NCI-H510A treated with DMSO at 0.1 percent for 48 hours (cell line): ENCODE data around the gene NEO1.

Experiments used
- DNase-seq: peaks from one replicate; lab custom pipeline; 2025; lab: John Stamatoyannopoulos, UW

Gene NEO1

DNA sequence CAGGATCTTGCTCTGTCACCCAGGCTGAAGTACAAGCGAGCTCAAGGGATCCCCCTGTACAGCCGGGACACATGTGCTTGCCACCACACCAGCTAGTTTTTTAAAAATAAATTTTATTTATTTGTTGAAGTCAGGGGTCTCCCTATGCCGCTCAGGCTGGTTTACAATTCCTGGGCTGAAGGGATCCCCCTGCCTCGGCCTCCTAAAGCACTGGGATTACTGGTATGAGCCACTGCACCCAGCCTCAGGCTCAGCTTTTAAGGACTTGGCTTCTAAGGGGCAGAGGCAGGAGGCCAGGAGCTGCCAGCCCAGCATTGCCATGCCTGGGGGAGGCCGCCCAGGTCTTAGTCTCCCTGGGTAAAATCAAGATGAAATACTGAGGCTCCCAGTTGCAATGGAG is 279.2 kb downstream of the NEO1 start:
- no peak for DNase-seq

DNA sequence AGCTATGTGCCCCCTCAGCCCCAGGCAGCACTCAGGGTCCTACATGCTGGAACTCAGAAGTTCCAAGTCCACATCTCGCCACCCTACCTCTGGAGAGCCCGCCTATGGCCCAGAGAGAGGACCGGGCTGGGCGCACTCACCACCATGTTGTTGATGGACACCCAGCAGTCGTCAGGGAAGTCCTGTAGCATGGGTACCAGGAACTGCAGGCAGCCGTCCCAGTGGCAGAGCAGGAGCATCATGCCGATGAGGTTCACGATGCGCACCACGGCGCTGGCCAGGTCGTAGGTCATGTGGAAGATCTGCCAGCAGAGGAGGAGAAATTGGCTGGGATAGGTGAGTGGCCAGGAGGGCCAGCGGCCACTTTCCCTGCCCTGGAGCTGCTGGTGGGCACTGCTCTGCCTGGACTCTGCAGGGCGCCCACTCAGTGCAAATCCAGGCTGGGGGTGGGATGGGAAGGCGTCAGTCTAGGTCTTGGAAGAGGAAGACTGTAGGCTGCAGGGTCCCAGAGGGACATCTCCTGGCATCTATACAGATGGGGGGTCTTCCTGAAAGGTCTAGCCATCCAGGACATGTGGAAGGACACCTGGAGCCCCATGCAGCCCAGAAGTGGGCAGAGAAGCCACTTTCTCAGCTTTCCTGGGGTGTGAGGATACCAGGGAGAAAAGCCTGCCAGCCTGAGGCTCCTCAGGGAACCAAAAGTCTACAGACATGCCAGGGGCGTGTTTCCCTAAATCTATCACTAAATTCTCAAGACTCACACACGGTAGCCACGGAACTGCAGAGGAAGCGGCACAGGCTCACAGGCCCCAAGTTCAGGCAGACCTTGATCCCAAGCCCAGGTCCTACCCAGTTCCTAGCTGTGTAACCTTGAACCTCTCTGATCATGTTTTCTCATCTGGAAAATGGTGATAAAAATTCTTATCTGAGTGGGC is 280.0 kb downstream of the NEO1 start:
- DNase-seq = no peak

DNA sequence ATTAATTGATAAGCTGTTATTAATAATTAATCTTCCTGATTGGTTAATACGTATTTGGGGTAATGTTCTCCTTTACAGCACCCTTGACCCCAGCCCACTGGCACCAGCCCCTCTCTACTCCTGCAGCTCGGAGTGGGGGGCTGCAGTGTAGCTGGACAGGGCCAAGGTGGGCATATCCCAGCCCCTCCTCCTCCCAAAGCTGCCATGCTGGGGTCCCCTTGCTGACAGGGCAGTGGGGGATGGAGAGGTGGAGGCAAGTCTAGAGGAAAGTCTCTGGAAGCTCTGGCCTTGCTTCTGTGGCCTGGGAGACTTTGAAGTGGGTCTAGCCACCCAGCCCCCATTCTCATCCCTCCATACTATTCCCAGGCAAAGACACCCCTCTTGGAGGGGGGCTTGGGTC is 280.7 kb downstream of the NEO1 start:
- DNase-seq = no peak

DNA sequence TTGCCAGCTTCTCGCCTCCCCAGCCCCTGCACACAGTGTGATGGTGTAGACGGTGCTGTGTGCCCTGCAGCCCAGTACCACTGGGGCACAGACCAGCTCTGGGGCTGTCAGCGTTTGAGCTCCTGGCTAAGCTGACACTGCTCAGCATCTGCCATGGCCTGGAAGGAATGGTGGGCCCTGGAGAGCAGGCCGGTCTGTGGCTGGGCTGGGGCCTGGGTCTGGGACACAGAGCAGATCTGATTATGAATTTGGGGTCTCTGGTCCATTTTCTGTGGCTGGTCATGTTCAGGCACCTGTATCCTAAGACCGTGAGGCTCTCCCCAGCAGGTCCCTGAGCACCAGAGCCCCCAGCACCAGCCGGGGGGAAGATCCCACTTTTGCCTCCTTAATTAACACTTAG is 281.8 kb downstream of the NEO1 start:
- no peak for DNase-seq

DNA sequence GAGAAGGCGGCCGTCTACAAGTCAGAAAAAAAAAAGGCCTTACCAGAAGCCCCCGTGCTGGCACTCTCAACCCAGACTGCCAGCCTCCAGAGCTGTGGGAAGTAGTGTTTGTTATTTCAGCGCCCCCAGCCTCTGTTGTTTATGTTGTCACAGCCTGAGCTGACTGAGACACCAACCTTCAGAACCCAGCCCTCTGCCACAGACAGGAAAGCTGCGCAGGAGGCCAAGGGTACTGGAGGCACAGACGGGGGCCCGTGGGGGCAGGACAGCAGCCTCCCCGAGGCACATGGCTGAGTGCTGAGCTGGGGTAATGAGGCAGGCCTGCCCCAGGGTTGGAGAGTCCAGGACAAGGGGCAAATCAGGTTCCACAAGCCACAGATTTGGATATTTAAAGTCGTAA is 282.8 kb downstream of the NEO1 start:
- DNase-seq = no peak

DNA sequence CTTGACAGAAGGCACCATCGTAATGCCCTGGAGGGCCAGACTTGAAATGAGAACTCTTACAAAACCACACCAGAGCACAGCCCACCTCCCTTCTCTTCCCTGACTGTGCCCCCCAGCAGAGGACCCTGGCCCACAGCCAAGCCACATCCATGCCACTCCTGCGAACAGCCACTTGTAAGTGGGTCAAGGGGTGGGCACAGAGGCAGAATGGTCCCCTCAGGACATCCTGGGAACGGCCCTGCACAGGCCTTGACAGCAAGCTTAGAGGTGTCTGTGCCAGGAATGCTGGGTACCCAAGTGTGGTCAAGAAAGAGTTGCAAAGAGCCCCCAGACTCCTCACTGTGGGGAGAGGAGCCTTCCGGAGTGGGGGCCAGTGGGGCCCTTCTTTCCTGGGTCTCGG is 283.2 kb downstream of the NEO1 start:
- no peak for DNase-seq

DNA sequence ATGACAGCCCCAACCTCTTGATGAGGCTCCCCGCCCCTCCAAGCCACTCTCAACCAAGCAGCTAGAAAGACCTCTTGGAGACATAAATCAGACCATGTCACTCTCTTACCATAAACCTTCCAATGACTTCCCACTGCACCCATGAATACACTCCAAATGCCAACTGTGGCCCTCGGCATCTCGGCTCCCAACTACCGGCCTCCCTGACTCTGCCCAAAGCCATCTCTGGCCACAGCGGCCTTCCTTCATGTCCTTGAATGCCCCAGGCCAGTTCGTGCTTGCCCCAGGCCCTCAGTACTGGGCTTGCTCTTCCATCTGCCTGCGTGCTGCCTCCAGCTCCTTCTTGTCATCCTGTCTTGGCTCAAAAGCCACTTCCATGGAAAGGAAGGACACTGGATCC is 284.5 kb downstream of the NEO1 start:
- no peak for DNase-seq

DNA sequence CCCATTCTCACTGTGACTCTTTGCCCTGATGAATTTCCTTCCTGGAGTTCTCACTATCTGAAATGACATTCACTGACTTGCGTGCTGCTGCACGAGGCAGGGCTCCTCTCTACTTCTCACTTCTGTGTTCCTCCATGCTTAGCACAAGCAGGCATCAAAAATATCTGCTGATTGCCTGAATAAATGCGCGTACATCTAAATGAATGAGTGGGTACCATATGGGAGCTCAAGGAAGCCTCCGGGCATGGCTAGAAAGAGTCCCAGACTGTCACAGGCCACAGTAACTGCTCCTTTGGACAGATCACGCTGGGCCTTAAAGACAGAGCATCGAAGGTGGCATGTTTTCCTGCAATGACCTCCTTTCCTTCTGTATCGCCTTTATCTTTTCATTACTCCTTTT is 284.9 kb downstream of the NEO1 start:
- no peak for DNase-seq

DNA sequence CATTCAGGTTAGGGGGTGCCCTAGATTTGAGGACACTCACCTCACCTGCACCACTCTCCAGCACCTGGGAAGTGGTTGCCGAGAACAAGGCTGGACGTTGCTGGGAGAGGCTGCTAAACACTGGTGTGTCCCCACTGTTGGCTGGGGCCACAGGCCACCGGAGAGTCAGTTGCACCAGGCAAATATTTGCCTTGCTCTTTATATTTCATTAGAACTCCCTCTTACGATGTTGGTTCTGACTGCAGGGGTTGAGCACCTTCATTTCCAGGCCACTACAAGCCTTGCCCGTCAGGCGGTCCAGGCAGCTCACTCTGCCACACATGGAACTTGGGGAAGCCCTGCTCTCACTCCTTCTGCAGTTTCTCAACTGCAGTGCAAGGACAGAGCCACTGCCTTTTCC is 285.8 kb downstream of the NEO1 start:
- peak; percentile 51 for DNase-seq

DNA sequence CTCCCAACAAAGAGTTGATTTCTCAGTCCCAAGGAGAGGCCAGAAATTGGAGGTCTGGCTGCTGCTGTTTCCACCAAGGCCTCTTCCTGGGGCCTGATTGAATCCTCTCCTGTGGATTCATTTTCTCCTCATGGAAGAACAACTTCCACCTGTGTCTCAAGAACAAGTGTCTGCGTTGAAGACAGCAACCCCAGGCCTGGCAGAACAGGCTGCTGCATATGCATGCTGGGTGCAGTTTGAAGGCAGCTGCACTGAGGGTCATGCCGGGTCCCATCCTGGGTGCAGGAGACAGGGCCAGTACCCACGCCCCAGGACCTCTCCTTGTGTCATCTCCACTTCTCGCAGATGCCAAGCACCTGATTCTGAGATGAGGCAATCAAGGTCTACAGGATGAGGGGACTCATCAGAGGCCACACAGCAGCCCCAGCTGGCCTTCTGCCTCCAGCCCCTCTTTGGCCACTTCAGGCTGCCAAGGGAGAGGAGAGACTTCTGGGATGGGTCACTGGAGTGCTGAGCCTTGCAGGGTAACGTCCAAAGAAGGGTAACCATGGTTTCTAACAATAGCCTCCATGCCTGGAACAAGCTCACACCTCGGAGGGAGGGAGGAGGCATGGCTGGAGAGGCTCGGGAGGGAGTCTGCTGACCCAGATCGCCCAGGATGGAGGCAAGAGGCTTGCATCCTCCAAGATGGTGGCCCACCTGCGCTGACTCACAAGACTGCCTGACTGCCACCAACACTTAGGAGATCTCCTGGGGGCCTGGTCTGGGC is 286.5 kb downstream of the NEO1 start:
- DNase-seq = no peak

DNA sequence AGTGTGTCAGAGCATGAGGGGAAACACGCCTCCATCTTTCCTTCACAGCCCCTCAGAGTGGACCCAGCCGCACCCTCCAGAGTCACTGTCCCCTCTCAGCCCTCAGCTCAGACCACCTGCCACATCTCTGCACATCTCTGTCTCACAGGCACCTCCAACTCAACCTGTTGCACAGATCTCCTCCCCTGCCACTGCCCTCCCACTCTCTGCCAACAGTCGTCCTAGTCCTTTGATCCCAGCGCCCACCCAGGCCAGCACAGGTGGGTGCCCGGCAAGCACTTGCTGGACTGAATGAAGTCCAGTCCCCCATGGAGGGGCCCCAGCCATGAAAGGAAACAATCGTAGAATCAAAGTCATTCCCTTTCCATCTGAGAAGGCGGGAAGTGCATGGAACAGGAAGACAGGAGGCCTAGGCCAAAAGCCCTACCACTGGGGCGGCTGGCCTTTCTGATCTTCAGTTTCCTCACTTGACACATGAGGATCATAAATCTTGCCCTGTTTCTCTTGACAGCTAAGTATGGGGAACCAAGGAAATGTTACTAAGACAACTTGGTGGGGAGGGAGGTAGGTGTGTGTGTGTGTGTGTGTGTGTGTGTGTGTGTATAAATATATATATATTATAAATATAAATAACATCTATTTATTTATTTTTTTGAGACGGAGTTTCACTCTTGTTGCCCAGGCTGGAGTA is 288.4 kb downstream of the NEO1 start:
- no peak for DNase-seq

DNA sequence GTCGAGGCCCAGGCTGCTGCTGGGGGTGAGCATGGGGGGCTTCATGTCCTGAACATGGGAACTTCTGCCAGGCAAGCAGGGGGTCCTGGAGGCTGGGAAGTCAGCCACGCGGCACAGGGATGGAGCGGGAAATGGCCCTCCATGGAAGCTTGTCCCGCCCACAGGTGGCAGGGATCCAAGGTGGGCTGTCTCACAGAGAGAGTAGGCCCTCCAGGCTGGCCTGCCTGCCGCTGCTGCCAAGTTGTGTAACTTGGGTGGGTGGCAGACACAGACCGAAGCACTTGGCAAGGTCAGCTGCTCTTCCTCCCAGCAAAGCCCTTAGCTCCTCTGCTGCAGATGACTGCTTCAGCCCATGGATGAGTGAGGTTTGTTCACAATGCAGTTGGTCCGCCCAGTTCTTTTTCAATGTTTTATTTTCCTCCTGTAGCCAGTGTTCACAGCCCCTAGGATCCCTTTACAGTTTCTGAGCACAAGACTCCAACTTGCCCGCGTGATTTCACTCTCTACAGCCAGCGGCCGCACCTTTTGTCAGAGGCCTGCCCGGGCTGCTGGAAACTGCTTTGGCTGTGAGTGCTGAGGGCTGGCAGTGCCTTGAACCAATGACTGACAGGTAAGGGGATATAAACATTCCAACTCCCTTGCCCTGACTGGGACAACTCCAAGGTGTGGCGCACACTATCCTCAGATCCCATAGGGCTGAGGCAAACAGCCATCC is 289.8 kb downstream of the NEO1 start:
- DNase-seq = no peak

DNA sequence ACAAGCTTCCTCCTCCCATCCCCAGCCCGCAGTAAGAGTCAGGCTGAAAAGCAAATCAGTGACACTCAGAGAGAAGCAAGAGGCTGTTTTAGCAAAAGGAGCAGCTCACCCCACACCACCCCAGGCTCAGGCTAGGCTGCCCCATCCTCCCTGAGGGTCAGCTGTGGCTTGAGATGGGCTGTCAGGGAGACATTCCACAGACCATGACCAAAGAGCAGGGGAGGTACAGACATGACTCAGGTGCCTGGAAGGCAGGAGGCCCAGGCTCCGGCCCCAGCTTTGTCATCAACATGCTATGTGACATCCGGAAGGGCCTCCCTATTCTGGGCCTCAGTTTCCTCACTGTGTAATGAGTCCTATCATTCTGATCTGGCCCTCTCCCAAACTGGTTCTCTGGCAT is 291.8 kb downstream of the NEO1 start:
- no peak for DNase-seq

DNA sequence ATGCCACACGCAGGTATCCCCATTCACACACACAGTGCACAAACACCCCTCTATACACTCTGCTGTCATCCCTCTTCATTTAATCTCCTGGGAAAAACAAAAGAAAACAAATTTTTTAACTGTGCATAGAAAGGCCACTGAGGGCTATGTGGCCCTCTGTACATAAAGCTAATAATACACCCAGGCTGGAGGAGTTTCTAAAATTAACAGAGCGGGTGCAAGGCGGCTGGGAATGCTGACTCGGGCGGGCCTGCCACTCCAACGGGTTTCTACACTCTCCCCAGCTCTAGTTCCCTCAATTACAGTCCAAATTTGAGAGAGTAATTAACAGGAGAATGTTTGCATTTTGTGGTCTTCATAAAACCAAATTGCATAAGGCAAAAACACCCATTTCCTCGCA is 293.4 kb downstream of the NEO1 start:
- peak; percentile 61 for DNase-seq

DNA sequence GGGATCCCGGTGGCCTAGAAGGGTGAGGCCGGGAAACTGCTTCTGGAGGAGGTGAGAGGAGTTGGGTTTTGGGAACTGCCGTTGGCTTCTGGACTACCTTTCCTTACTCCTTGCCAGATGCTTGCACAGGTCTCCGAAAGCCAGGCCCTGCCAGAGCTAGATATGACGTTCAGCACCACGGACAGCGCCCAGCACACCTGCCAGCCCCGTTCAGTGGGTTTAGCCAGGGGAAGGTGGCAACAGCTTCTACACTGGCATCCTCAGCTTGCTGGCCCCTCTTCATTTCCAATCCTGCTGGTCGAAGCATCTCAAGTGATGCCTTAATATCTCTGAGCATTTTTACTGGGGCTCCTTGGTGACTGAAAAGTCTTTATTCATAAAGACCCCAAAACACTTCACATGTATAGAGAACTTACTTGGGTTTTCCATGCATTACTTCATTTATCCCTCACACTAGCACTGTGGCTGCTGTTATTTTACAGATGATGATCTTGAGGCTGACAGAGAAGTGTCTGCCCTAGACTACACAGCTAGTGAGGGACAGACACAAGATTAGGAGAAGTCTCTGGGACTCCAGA is 294.6 kb downstream of the NEO1 start:
- DNase-seq = no peak

DNA sequence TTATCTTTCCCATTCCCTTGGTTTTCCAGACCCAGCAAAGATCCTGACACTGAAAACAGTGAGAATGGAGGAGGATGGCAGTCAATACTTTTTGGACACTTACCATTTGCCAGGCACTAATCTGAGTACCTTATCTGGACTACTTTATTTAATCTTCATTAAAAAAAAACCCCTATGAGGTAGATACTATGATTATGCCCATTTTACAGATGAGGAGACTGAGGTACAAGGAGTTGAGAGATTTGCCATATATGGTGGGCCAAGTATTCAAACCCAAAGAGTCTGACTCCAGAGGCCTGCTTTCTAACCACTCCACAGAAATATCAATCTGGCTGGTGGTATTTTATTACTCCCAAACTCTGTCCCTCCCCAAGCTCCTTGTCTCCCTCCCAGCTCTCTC is 296.9 kb downstream of the NEO1 start:
- DNase-seq = no peak

DNA sequence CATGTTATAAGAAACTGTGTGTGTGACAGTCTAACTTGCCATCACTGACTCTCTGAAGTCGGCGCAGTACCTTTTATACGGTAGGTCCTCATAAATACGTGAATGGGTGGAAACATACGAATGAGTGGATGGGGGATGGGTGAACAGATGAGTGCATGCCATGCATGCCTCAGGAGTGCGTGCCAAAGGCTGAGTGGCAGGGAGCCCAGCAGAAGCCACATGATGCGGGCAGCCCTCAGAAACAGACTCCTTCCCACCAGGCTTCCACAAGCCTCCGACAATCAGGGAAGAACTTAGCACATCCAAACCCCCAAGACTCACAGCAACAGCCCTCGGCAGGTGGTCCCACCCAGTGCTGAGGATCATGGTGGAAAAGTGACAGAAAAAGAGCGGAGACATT is 299.8 kb downstream of the NEO1 start:
- DNase-seq = no peak

DNA sequence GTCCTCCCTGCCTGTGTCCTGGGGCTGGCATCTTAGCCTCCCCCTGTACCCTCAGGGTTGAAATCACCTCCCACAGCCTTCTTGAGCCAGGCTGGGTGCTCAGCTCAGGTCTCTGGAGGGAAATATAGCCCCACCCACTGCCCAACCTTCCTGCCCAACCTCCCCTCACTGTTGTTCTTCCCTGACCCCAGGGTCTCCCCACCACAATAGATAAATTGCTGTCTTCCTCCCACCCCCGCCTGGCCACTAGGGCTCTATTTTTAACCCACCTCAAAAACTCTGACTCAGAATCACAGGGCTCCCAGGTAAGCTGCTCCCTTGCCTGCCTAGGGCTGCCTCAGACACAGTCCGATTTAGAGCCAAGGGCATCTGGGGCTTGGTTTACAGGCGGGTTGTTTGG is 301.5 kb downstream of the NEO1 start:
- DNase-seq = no peak

DNA sequence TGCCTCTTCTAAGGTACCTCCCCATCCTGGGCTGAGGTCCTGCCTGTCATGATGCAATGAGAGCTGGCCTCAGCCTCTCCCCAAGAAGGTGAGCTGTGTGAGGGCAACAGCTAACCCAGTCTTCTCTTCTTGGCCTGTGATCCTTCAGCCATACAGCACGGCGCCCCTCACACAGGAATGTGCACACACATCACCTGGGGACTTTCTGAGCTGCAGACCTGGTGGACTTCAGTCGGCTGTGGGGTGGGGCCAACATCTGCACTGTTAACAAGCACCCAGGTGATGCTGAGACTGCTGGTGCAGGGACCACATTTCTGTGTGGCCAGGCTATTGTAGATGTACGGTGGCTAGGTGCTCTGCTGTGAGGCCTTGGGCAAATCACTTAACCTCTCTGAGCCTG is 302.0 kb downstream of the NEO1 start:
- no peak for DNase-seq
